ENCODE measurements around the gene TTYH1.

The TTYH1 gene

GRCh38 chr19:54422136-54422535, 6.9 kb downstream of the TTYH1 start:
- no peak for TF ChIP-seq POLR2A (IDR thresholded peaks at IDR 0.05; ENCODE audit: low read length)
- DNase-seq, result no peak

- TF ChIP-seq GATA1 (IDR thresholded peaks at IDR 0.05; ENCODE audit: low read depth, low read length), result no peak
- DNase-seq, result no peak
Observed at GRCh38 chr19:54424201-54424600, 8.9 kb downstream of the TTYH1 start.

- DNase-seq, result no peak
- TF ChIP-seq POLR2A (IDR thresholded peaks at IDR 0.05; ENCODE audit: low read length), result no peak
Observed at GRCh38 chr19:54424660-54425381, 9.6 kb downstream of the TTYH1 start.

GRCh38 chr19:54425382-54425723, 10.1 kb downstream of the TTYH1 start:
- TF ChIP-seq GATA1 (IDR thresholded peaks at IDR 0.05; ENCODE audit: low read depth, low read length) (no peak), POLR2A (IDR thresholded peaks at IDR 0.05; ENCODE audit: low read length) (no peak)
- DNase-seq, result no peak

GRCh38 chr19:54426291-54426931, 11.1 kb downstream of the TTYH1 start:
- TF ChIP-seq GATA1 (IDR thresholded peaks at IDR 0.05; ENCODE audit: low read depth, low read length), result no peak
- TF ChIP-seq POLR2A (IDR thresholded peaks at IDR 0.05; ENCODE audit: low read length), result no peak
- no peak for DNase-seq

GRCh38 chr19:54427586-54427985, 12.3 kb downstream of the TTYH1 start:
- no peak for TF ChIP-seq POLR2A (IDR thresholded peaks at IDR 0.05; ENCODE audit: low read length)
- no peak for DNase-seq

GRCh38 chr19:54428323-54429175, 13.3 kb downstream of the TTYH1 start:
- DNase-seq, result no peak
- TF ChIP-seq GATA1 (IDR thresholded peaks at IDR 0.05; ENCODE audit: low read depth, low read length) (no peak), POLR2A (IDR thresholded peaks at IDR 0.05; ENCODE audit: low read length) (no peak)

GRCh38 chr19:54429176-54429495, 13.9 kb downstream of the TTYH1 start:
- TF ChIP-seq GATA1 (IDR thresholded peaks at IDR 0.05; ENCODE audit: low read depth, low read length), result no peak
- DNase-seq, result no peak

- TF ChIP-seq GATA1 (IDR thresholded peaks at IDR 0.05; ENCODE audit: low read depth, low read length) (no peak), POLR2A (IDR thresholded peaks at IDR 0.05; ENCODE audit: low read length) (no peak)
- no peak for DNase-seq
Observed at GRCh38 chr19:54429545-54430227, 14.4 kb downstream of the TTYH1 start.

- DNase-seq, result peak; percentile 23 to 52
- TF ChIP-seq GATA1 (IDR thresholded peaks at IDR 0.05; ENCODE audit: low read depth, low read length) (no peak), POLR2A (IDR thresholded peaks at IDR 0.05; ENCODE audit: low read length) (no peak)
Observed at GRCh38 chr19:54430306-54431254, 15.3 kb downstream of the TTYH1 start.

GRCh38 chr19:54431255-54431838, 16.1 kb downstream of the TTYH1 start:
- TF ChIP-seq GATA1 (IDR thresholded peaks at IDR 0.05; ENCODE audit: low read depth, low read length) (no peak), POLR2A (IDR thresholded peaks at IDR 0.05; ENCODE audit: low read length) (no peak)
- DNase-seq, result no peak

- TF ChIP-seq GATA1 (IDR thresholded peaks at IDR 0.05; ENCODE audit: low read depth, low read length), result no peak
- TF ChIP-seq POLR2A (IDR thresholded peaks at IDR 0.05; ENCODE audit: low read length), result no peak
- no peak for DNase-seq
Observed at GRCh38 chr19:54432144-54432738, 17.0 kb downstream of the TTYH1 start.

- TF ChIP-seq POLR2A (IDR thresholded peaks at IDR 0.05; ENCODE audit: low read length) (no peak), GATA1 (IDR thresholded peaks at IDR 0.05; ENCODE audit: low read depth, low read length) (no peak)
Observed at GRCh38 chr19:54433697-54434096, 18.4 kb downstream of the TTYH1 start.

More at GRCh38 chr19:54433697-54434096, 18.4 kb downstream of the TTYH1 start:
- DNase-seq, result no peak

All from erythroblast (primary cell).